ENCODE data around the gene ALDH1B1.

DNA sequence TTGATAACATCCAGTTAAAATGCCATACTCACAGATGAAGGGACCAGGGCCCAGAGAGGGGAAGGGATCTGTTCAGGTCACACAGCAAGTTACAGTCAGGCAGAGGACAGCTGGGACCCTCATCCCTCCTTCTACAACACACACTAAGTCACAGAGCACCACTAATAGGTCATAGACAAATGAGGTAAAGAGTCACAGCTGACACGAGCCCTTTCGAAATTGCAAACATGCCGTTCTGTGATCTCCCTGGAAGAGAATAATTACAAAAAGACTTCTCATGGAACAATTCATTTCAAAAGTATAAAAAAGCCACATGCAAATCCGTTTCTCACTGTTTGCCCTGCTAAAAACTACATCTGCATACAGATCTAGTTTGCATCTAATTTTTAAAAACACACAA lies 16.2 kb downstream of the ALDH1B1 start:
- TF ChIP-seq POLR2A (IDR thresholded peaks at IDR 0.05; ENCODE audit: low read depth, low read length) (no peak), POLR2AphosphoS5 (IDR thresholded peaks at IDR 0.05; ENCODE audit: low read depth, low read length) (no peak), TAF1 (IDR thresholded peaks at IDR 0.05; ENCODE audit: low read depth, low read length) (no peak), SPI1 (IDR thresholded peaks at IDR 0.05; ENCODE audit: low read depth, low read length) (no peak), PAX5 (IDR thresholded peaks at IDR 0.05; ENCODE audit: insufficient read depth, low read length, severe bottlenecking) (no peak)

All from GM12891 (cell line).